HepG2 (cell line): Measurements from ENCODE around the gene ZC2HC1B. TPM values are rescaled to one million over a fixed set of nuclear protein-coding genes. Genes with fewer than 3 reads are reported as not detected.

ENCODE experiments used
- BRCA1 ChIP-seq: sonication (generic); formaldehyde crosslinking; IDR thresholded peaks from 2 replicates; pipeline ENCODE4 v1.4.0; 2020; ENCODE audit warnings: missing genetic modification reagents
- IKZF4 ChIP-seq: sonication (generic); formaldehyde crosslinking; IDR thresholded peaks from 2 replicates; pipeline ENCODE4 v1.5.1; 2020; ENCODE audit warnings: borderline replicate concordance, mild to moderate bottlenecking, low read depth, missing genetic modification reagents; ENCODE audit errors: not compliant biosample characterization
- KLF16 ChIP-seq, 2 experiments: sonication (generic) in 1 of 2; formaldehyde crosslinking in 1 of 2; IDR thresholded peaks; 2 replicates each; pipeline versions ENCODE4 v1.6.1 to v1.8.0; 2016 to 2023; ENCODE audit warnings: missing genetic modification reagents in 2 of 2, missing compliant biosample characterization in 1 of 2
- MAF1 ChIP-seq: sonication (generic); formaldehyde crosslinking; IDR thresholded peaks from 2 replicates; pipeline ENCODE4 v1.5.0; 2020; ENCODE audit warnings: missing genetic modification reagents, borderline replicate concordance
- MAFG ChIP-seq: sonication (generic); formaldehyde crosslinking; IDR thresholded peaks from 2 replicates; pipeline ENCODE4 v1.5.1; 2020; ENCODE audit warnings: mild to moderate bottlenecking, missing genetic modification reagents
- MEIS2 ChIP-seq: sonication (generic); formaldehyde crosslinking; IDR thresholded peaks from 2 replicates; pipeline ENCODE4 v1.9.0; 2021; ENCODE audit warnings: mild to moderate bottlenecking, missing genetic modification reagents
- NPAS2 ChIP-seq: sonication (generic); formaldehyde crosslinking; IDR thresholded peaks from 2 replicates; pipeline ENCODE4 v1.8.0; 2022; ENCODE audit warnings: mild to moderate bottlenecking, missing genetic modification reagents, borderline replicate concordance
- NR3C1 ChIP-seq: sonication (generic); formaldehyde crosslinking; IDR thresholded peaks from 2 replicates; pipeline ENCODE4 v1.4.0; 2020; ENCODE audit warnings: missing genetic modification reagents
- PHF20 ChIP-seq: sonication (generic); formaldehyde crosslinking; IDR thresholded peaks from 2 replicates; pipeline ENCODE4 v1.5.0; 2020; ENCODE audit warnings: mild to moderate bottlenecking, missing genetic modification reagents
- PTBP1 ChIP-seq: fragments of 200-400 bp; formaldehyde crosslinking; IDR thresholded peaks from 2 replicates; pipeline ENCODE4 v1.6.1; 2018; ENCODE audit warnings: low read length, low read depth; ENCODE audit not compliant: poor library complexity, severe bottlenecking
- REPIN1 ChIP-seq: sonication (generic); formaldehyde crosslinking; IDR thresholded peaks from 2 replicates; pipeline ENCODE4 v1.8.0; 2022; ENCODE audit warnings: missing genetic modification reagents, low read depth, mild to moderate bottlenecking, borderline replicate concordance
- RORA ChIP-seq: sonication (generic); formaldehyde crosslinking; IDR thresholded peaks from 2 replicates; pipeline ENCODE4 v1.5.0; 2020; ENCODE audit warnings: mild to moderate bottlenecking, missing genetic modification reagents, moderate library complexity
- SMAD1 ChIP-seq: sonication (generic); formaldehyde crosslinking; IDR thresholded peaks from 2 replicates; pipeline ENCODE4 v1.4.0; 2020; ENCODE audit warnings: missing genetic modification reagents, low read depth, mild to moderate bottlenecking, borderline replicate concordance
- SRSF4 ChIP-seq: fragments of 200-400 bp; formaldehyde crosslinking; IDR thresholded peaks from one replicate; pipeline ENCODE4 v1.6.1; 2018; ENCODE audit warnings: mild to moderate bottlenecking, low read depth, low read length, moderate library complexity; ENCODE audit not compliant: poor library complexity, severe bottlenecking
- ZFP36L2 ChIP-seq: sonication (generic); formaldehyde crosslinking; IDR thresholded peaks from 2 replicates; pipeline ENCODE4 v1.4.0; 2020; ENCODE audit warnings: missing genetic modification reagents
- ZNF263 ChIP-seq: sonication (generic); formaldehyde crosslinking; IDR thresholded peaks from 2 replicates; pipeline ENCODE4 v1.4.0; 2020; ENCODE audit warnings: missing genetic modification reagents
- ZNF441 ChIP-seq: sonication (generic); formaldehyde crosslinking; IDR thresholded peaks from 2 replicates; pipeline ENCODE4 v1.7.0; 2021; ENCODE audit warnings: missing genetic modification reagents, borderline replicate concordance
- ZNF468 ChIP-seq: sonication (generic); formaldehyde crosslinking; IDR thresholded peaks from 2 replicates; pipeline ENCODE4 v1.8.0; 2022; ENCODE audit warnings: mild to moderate bottlenecking, moderate library complexity, missing genetic modification reagents
- ZNF747 ChIP-seq: sonication (generic); formaldehyde crosslinking; IDR thresholded peaks from 2 replicates; pipeline ENCODE4 v1.8.1; 2023; ENCODE audit warnings: missing genetic modification reagents, mild to moderate bottlenecking, borderline replicate concordance
- ZNF776 ChIP-seq: sonication (generic); formaldehyde crosslinking; IDR thresholded peaks from 2 replicates; pipeline ENCODE4 v1.4.0; 2020; ENCODE audit warnings: mild to moderate bottlenecking, missing genetic modification reagents
- ZNF878 ChIP-seq: sonication (generic); formaldehyde crosslinking; IDR thresholded peaks from 2 replicates; pipeline ENCODE4 v1.8.1; 2023; ENCODE audit warnings: mild to moderate bottlenecking, missing genetic modification reagents, moderate library complexity
- polyA plus RNA-seq, 8 experiments: library from polyadenylated mRNA; depleted of rRNA in 3 of 8; stranded (reverse) in 7 of 8; unstranded in 1 of 8; fragments of >200 nt; fragmentation: Illumina TruSeq in 4 of 8; extraction: Trizol in 4 of 8; gene quantifications; 2 replicates each; pipeline versions ENCODE4 v1.2.1 to v1.2.3, GENCODE V29; 2011 to 2016; ENCODE audit warnings: low read depth in 4 of 8, missing spikeins in 1 of 8, mixed read lengths in 1 of 8; ENCODE audit not compliant: insufficient read depth in 1 of 8
- total RNA-seq, 5 experiments: library from RNA; depleted of rRNA; stranded (reverse); fragments of >200 nt; fragmentation: Illumina TruSeq; extraction: Trizol; gene quantifications; 2 replicates each; pipeline ENCODE4 v1.2.3, GENCODE V29; 2016; ENCODE audit warnings: low read depth in 1 of 5
- TF ChIP-seq, protein P1 (sequence below): sonication (generic); formaldehyde crosslinking; IDR thresholded peaks from 2 replicates; pipeline ENCODE4 v1.5.0; 2020; ENCODE audit warnings: mild to moderate bottlenecking, missing genetic modification reagents
- TF ChIP-seq, protein P2 (sequence below): sonication (generic); formaldehyde crosslinking; IDR thresholded peaks from 2 replicates; pipeline ENCODE4 v1.8.1; 2023; ENCODE audit warnings: mild to moderate bottlenecking, inconsistent platforms, moderate library complexity, missing genetic modification reagents, borderline replicate concordance
- TF ChIP-seq, protein P3 (sequence below): sonication (generic); formaldehyde crosslinking; IDR thresholded peaks from 2 replicates; pipeline ENCODE4 v1.5.1; 2020; ENCODE audit warnings: missing genetic modification reagents, mild to moderate bottlenecking, borderline replicate concordance

The ZC2HC1B gene
- total and polyA plus RNA-seq, 2 of the 13 experiments (the other 11 are each of a cell fraction or from before 2014, with no cell fraction given), result not detected

DNA sequence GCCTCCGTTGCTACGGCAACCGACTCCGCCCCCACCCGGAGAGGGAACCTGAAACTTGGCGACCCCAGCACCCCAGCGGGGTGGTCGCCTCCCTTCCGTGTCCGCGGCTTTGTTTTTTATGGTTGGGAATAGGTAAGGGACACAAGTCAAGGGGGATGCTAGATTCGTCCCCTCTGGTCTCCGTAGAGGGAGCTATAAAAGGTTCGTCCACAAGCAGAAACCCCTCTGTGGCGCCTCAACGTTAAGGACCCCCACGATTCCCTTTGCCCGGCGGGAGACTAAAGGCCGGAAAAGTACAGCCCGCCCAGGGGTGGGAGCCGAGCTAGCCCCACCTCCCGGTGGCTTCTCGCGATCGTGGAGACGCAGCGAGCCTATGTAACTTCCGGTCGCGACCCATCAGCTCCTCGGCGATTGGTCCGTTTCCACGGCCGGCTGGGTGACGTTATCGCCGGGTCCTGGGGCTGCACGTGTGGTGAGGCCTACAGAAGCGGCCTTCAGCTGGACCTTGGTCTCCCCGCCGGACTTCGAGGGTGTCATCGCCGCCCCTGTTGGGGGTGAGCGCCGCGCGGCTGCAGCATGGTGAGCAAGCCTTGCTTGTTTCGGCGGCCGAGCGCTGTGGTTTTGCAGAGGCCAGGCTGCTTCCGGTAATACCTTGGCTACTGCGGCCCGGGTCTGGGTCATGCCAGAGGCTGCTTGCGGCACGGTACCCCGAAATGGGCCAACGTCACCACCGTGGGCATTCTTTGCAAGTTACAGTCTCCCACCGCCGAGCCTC lies 21.2 kb upstream of the ZC2HC1B start, which contains the start of gene LTV1 (continued):
- TF ChIP-seq NPAS2 (CRISPR knock-in tag) (no peak), MAFG (no peak), MEIS2 (peak; percentile 97), SMAD1 (CRISPR knock-in tag) (peak; percentile 98; the same call in 1 of the 2 replicates), BRCA1 (CRISPR knock-in tag) (peak; percentile 99), PTBP1 (no peak), ZNF747 (CRISPR knock-in tag) (peak; percentile 99), MAF1 (CRISPR knock-in tag) (peak; percentile 94; the same call in 1 of the 2 replicates), PHF20 (peak; percentile 98), ZNF263 (peak; percentile 63; the same call in 1 of the 2 replicates), REPIN1 (CRISPR knock-in tag) (peak; percentile 96; the same call in 1 of the 2 replicates), ZNF776 (CRISPR knock-in tag) (peak; percentile 99), ZNF441 (CRISPR knock-in tag) (peak; percentile 76; the same call in 1 of the 2 replicates), KLF16 (CRISPR knock-in tag; IDR thresholded peaks at IDR 0.05) (peak; percentile 76 to 99; a peak in 3 of 4 replicates), ZNF468 (CRISPR knock-in tag) (no peak), ZNF878 (CRISPR knock-in tag) (peak; percentile 91), NR3C1 (CRISPR knock-in tag) (no peak), RORA (no peak), SRSF4 (no peak), ZFP36L2 (no peak; the same call in 1 of the 2 replicates), IKZF4 (CRISPR knock-in tag) (peak; percentile 94)
- TF ChIP-seq, protein P1, sequence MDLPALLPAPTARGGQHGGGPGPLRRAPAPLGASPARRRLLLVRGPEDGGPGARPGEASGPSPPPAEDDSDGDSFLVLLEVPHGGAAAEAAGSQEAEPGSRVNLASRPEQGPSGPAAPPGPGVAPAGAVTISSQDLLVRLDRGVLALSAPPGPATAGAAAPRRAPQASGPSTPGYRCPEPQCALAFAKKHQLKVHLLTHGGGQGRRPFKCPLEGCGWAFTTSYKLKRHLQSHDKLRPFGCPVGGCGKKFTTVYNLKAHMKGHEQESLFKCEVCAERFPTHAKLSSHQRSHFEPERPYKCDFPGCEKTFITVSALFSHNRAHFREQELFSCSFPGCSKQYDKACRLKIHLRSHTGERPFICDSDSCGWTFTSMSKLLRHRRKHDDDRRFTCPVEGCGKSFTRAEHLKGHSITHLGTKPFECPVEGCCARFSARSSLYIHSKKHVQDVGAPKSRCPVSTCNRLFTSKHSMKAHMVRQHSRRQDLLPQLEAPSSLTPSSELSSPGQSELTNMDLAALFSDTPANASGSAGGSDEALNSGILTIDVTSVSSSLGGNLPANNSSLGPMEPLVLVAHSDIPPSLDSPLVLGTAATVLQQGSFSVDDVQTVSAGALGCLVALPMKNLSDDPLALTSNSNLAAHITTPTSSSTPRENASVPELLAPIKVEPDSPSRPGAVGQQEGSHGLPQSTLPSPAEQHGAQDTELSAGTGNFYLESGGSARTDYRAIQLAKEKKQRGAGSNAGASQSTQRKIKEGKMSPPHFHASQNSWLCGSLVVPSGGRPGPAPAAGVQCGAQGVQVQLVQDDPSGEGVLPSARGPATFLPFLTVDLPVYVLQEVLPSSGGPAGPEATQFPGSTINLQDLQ (CRISPR knock-in tag), result peak; percentile 89; the same call in 1 of the 2 replicates
- TF ChIP-seq, protein P2, sequence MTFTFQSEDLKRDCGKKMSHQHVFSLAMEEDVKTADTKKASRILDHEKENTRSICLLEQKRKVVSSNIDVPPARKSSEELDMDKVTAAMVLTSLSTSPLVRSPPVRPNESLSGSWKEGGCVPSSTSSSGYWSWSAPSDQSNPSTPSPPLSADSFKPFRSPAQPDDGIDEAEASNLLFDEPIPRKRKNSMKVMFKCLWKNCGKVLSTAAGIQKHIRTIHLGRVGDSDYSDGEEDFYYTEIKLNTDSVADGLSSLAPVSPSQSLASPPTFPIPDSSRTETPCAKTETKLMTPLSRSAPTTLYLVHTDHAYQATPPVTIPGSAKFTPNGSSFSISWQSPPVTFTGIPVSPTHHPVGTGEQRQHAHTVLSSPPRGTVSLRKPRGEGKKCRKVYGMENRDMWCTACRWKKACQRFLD (CRISPR knock-in tag), result peak; percentile 100
- TF ChIP-seq, protein P3, sequence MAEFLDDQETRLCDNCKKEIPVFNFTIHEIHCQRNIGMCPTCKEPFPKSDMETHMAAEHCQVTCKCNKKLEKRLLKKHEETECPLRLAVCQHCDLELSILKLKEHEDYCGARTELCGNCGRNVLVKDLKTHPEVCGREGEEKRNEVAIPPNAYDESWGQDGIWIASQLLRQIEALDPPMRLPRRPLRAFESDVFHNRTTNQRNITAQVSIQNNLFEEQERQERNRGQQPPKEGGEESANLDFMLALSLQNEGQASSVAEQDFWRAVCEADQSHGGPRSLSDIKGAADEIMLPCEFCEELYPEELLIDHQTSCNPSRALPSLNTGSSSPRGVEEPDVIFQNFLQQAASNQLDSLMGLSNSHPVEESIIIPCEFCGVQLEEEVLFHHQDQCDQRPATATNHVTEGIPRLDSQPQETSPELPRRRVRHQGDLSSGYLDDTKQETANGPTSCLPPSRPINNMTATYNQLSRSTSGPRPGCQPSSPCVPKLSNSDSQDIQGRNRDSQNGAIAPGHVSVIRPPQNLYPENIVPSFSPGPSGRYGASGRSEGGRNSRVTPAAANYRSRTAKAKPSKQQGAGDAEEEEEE (CRISPR knock-in tag), result peak; percentile 92; the same call in 1 of the 2 replicates
